ENCODE measurements around the gene DDX51. TPM values are rescaled to one million over a fixed set of nuclear protein-coding genes. Genes with fewer than 3 reads are reported as not detected.
A peak's percentile ranks its signal among the peaks of the same experiment; 100 is the strongest.

The DDX51 gene
- total and polyA plus RNA-seq, 2 experiments from 2014 or later, result 3.7 to 7.5 TPM

- H2AFZ ChIP-seq, result no peak overlapping the region
- H3K4me3 ChIP-seq, result peak overlapping the region; percentile 38; the same call in 1 of the 2 replicates
- no peaks in the 10 kb centered on the region for H4K20me1 ChIP-seq (ENCODE audit: insufficient read depth)
- H3F3A ChIP-seq (ENCODE audit: insufficient read depth), result peaks cover 3% of the 10 kb centered on the region; the same call in 1 of the 2 replicates
- H3K27ac ChIP-seq, result no peak overlapping the region
- H3K4me1 ChIP-seq (ENCODE audit: insufficient read depth), result peaks cover 9% of the 10 kb centered on the region
- H3K36me3 ChIP-seq (ENCODE audit: low read depth), result no peaks in the 10 kb centered on the region
- H3K79me2 ChIP-seq (ENCODE audit: insufficient read depth), result no peaks in the 10 kb centered on the region
- TF ChIP-seq EZH2 (IDR thresholded peaks at IDR 0.05; ENCODE audit: insufficient read depth, poor library complexity, severe bottlenecking) (no peak), EZH2phosphoT487 (IDR thresholded peaks at IDR 0.05; ENCODE audit: insufficient read depth, low read depth) (no peak)
- 0 out of 2 replicates have a peak overlapping the region, but pooled peaks have one; percentile 29 for H3K9ac ChIP-seq
- no peaks in the 10 kb centered on the region for H3K9me3 ChIP-seq (ENCODE audit: low read depth)
- H3K27me3 ChIP-seq (replicated peaks; ENCODE audit: insufficient read depth), result no peaks in the 10 kb centered on the region
- no peak for DNase-seq
- in situ Hi-C loops (cut with MboI), result loop anchor here (25.0 kb wide), 1 partner anchor 449 kb away; the partner anchor contains the start of genes LRCOL1 and P2RX2
- H3K9me2 ChIP-seq (ENCODE audit: insufficient read depth), result no peaks in the 10 kb centered on the region
- H3K4me2 ChIP-seq (ENCODE audit: unreplicated experiment), result peak overlapping the region; percentile 71
- WGBS, 2 experiments (ENCODE audit: low coverage in 1 of 2, low lambda C conversion rate in 2 of 2, missing lambda C conversion rate in 2 of 2), result 61 to 62% methylated on average over 26 of the region's 26 CpGs
These were observed 19.2 kb upstream of the DDX51 start for GRCh38 chr12:132163041-132163910.

GRCh38 chr12:132162508-132163031, 18.5 kb upstream of the DDX51 start:
- peak; percentile 90 for DNase-seq
- Histone ChIP-seq H3K27ac (no peak overlapping the region), H3K4me2 (ENCODE audit: unreplicated experiment) (peak overlapping the region; percentile 71), H3K27me3 (replicated peaks; ENCODE audit: insufficient read depth) (no peaks in the 10 kb centered on the region), H3K4me3 (peak overlapping the region; percentile 38; the same call in 1 of the 2 replicates), H3F3A (ENCODE audit: insufficient read depth) (peaks cover 7% of the 10 kb centered on the region; the same call in 1 of the 2 replicates), H3K9ac (peak overlapping the region; percentile 47), H3K36me3 (ENCODE audit: low read depth) (no peaks in the 10 kb centered on the region), H3K4me1 (ENCODE audit: insufficient read depth) (peaks cover 9% of the 10 kb centered on the region), H4K20me1 (ENCODE audit: insufficient read depth) (no peaks in the 10 kb centered on the region), H3K9me3 (ENCODE audit: low read depth) (no peaks in the 10 kb centered on the region), H2AFZ (no peak overlapping the region), H3K79me2 (ENCODE audit: insufficient read depth) (no peaks in the 10 kb centered on the region), H3K9me2 (ENCODE audit: insufficient read depth) (no peaks in the 10 kb centered on the region)
- no peak for TF ChIP-seq EZH2phosphoT487 (IDR thresholded peaks at IDR 0.05; ENCODE audit: insufficient read depth, low read depth)
- no peak for TF ChIP-seq EZH2 (IDR thresholded peaks at IDR 0.05; ENCODE audit: insufficient read depth, poor library complexity, severe bottlenecking)
- in situ Hi-C loops (cut with MboI), result loop anchor here (25.0 kb wide), 1 partner anchor 450 kb away; the partner anchor contains the start of genes LRCOL1 and P2RX2
- WGBS, 2 experiments (ENCODE audit: low coverage in 1 of 2, low lambda C conversion rate in 2 of 2, missing lambda C conversion rate in 2 of 2), result 3 to 5% methylated on average over 16 to 17 of the region's 17 CpGs

DNA sequence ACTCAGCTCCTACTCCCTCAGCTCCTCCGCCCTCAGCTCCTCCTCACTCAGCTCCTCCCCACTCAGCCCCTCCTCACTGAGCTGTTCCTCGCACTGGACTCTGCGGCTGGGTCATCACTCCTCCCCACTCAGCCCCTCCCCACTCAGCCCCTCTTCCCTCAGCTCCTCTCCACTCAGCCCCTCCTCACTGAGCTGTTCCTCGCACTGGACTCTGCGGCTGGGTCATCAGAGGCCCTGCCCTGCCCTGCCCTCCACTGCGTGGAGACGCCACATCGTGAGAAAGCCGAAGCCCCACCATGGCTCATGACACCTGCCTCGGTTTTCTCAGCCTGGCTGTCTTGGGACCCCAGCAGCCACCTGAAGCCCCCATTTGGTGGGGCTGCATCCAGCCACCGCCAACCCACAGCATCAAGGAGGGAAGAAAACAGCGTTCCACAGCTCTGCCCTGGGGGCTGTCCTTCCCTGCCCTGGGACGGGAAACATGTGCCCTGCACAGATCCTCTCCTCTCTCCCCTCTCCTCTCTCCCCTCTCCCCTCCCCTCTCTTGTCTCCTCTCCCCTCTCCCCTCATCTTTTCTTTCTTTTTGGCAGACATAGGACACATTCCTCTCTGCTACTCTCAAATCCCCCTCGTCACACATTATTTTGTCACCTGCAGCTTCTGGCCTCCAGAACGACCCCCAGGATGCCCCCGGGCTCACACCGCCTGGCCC, 17.8 kb upstream of the DDX51 start:
- no peaks in the 10 kb centered on the region for H3K36me3 ChIP-seq (ENCODE audit: low read depth)
- H3K9ac ChIP-seq, result peak overlapping the region; percentile 47
- H3K4me3 ChIP-seq, result 0 out of 2 replicates have a peak overlapping the region, but pooled peaks have one; percentile 22
- DNase-seq, result no peak
- H3K9me3 ChIP-seq (ENCODE audit: low read depth), result no peaks in the 10 kb centered on the region
- peaks cover 13% of the 10 kb centered on the region for H3F3A ChIP-seq (ENCODE audit: insufficient read depth)
- WGBS, 2 experiments (ENCODE audit: low coverage in 1 of 2, low lambda C conversion rate in 2 of 2, missing lambda C conversion rate in 2 of 2), result 54 to 55% methylated on average over 13 to 17 of the region's 17 CpGs
- H3K79me2 ChIP-seq (ENCODE audit: insufficient read depth), result no peaks in the 10 kb centered on the region
- no peak for TF ChIP-seq EZH2 (IDR thresholded peaks at IDR 0.05; ENCODE audit: insufficient read depth, poor library complexity, severe bottlenecking)
- no peaks in the 10 kb centered on the region for H3K27me3 ChIP-seq (replicated peaks; ENCODE audit: insufficient read depth)
- peaks cover 9% of the 10 kb centered on the region for H3K4me1 ChIP-seq (ENCODE audit: insufficient read depth)
- peak overlapping the region; percentile 71 for H3K4me2 ChIP-seq (ENCODE audit: unreplicated experiment)
- in situ Hi-C loops (cut with MboI), result loop anchor here (25.0 kb wide), 1 partner anchor 450 kb away; the partner anchor contains the start of genes LRCOL1 and P2RX2
- H2AFZ ChIP-seq, result no peak overlapping the region
- no peaks in the 10 kb centered on the region for H3K9me2 ChIP-seq (ENCODE audit: insufficient read depth)
- H4K20me1 ChIP-seq (ENCODE audit: insufficient read depth), result no peaks in the 10 kb centered on the region
- H3K27ac ChIP-seq, result no peak overlapping the region
